ENCODE data around the gene PACS2. TPM values are rescaled to one million over a fixed set of nuclear protein-coding genes. Genes with fewer than 3 reads are reported as not detected.

Gene PACS2
- total RNA-seq, 1 experiment from 2014 or later, result 100 TPM

- Mint-ChIP-seq H3K36me3 (no peaks in the 10 kb centered on the region), H3K4me3 (no peak overlapping the region)
- CTCF ChIA-PET, result no interaction called here
Measured at GRCh38 chr14:105272623-105273022, 41.9 kb upstream of the PACS2 start.

GRCh38 chr14:105273062-105273461 is 41.5 kb upstream of the PACS2 start:
- Mint-ChIP-seq H3K9me3 (no peaks in the 10 kb centered on the region), H3K4me1 (peaks cover 3% of the 10 kb centered on the region; the same call in 1 of the 2 replicates), H3K27me3 (ENCODE audit: low read depth) (no peaks in the 10 kb centered on the region), H3K36me3 (no peaks in the 10 kb centered on the region), H3K4me3 (no peak overlapping the region), H3K27ac (no peak overlapping the region)
- no peak for TF ChIP-seq ZNF263 (CRISPR knock-in tag; IDR thresholded peaks at IDR 0.05; ENCODE audit: low read depth)
- TF ChIP-seq PREB (CRISPR knock-in tag; IDR thresholded peaks at IDR 0.05; ENCODE audit: borderline replicate concordance), result no peak
- TF ChIP-seq, protein P1, sequence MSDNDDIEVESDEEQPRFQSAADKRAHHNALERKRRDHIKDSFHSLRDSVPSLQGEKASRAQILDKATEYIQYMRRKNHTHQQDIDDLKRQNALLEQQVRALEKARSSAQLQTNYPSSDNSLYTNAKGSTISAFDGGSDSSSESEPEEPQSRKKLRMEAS (CRISPR knock-in tag; IDR thresholded peaks at IDR 0.05), result no peak
- no peak for TF ChIP-seq ZNF416 (CRISPR knock-in tag; IDR thresholded peaks at IDR 0.05)
- no peak for TF ChIP-seq ZNF219 (CRISPR knock-in tag; IDR thresholded peaks at IDR 0.05; ENCODE audit: borderline replicate concordance)
- no peak for TF ChIP-seq SOX15 (CRISPR knock-in tag; IDR thresholded peaks at IDR 0.05)
- no peak for TF ChIP-seq ZBTB43 (CRISPR knock-in tag; IDR thresholded peaks at IDR 0.05)
- TF ChIP-seq FOXK1 (CRISPR knock-in tag; IDR thresholded peaks at IDR 0.05), result no peak
- TF ChIP-seq AR (CRISPR knock-in tag; IDR thresholded peaks at IDR 0.05), result no peak
- no peak for TF ChIP-seq ZNF138 (CRISPR knock-in tag; conservative IDR thresholded peaks at IDR 0.05)
- TF ChIP-seq CREB1 (CRISPR knock-in tag; IDR thresholded peaks at IDR 0.05), result no peak
- TF ChIP-seq MLX (CRISPR knock-in tag; IDR thresholded peaks at IDR 0.05), result no peak
- no peak for TF ChIP-seq PRRX2 (CRISPR knock-in tag; IDR thresholded peaks at IDR 0.05)
- TF ChIP-seq, protein P2, sequence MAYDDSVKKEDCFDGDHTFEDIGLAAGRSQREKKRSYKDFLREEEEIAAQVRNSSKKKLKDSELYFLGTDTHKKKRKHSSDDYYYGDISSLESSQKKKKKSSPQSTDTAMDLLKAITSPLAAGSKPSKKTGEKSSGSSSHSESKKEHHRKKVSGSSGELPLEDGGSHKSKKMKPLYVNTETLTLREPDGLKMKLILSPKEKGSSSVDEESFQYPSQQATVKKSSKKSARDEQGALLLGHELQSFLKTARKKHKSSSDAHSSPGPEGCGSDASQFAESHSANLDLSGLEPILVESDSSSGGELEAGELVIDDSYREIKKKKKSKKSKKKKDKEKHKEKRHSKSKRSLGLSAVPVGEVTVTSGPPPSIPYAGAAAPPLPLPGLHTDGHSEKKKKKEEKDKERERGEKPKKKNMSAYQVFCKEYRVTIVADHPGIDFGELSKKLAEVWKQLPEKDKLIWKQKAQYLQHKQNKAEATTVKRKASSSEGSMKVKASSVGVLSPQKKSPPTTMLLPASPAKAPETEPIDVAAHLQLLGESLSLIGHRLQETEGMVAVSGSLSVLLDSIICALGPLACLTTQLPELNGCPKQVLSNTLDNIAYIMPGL (CRISPR knock-in tag; IDR thresholded peaks at IDR 0.05), result no peak
- TF ChIP-seq, protein P3, sequence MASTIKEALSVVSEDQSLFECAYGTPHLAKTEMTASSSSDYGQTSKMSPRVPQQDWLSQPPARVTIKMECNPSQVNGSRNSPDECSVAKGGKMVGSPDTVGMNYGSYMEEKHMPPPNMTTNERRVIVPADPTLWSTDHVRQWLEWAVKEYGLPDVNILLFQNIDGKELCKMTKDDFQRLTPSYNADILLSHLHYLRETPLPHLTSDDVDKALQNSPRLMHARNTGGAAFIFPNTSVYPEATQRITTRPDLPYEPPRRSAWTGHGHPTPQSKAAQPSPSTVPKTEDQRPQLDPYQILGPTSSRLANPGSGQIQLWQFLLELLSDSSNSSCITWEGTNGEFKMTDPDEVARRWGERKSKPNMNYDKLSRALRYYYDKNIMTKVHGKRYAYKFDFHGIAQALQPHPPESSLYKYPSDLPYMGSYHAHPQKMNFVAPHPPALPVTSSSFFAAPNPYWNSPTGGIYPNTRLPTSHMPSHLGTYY (CRISPR knock-in tag; IDR thresholded peaks at IDR 0.05), result no peak
- no peak for TF ChIP-seq ZNF423 (CRISPR knock-in tag; IDR thresholded peaks at IDR 0.05)
- no peak for DNase-seq (ENCODE audit: low spot score)
- ChIA-PET CTCF (no interaction called here), POLR2A (no interaction called here)
- ATAC-seq, result 0 out of 2 replicates have a peak, but pooled peaks have one; percentile 18

More at GRCh38 chr14:105272623-105273022, 41.9 kb upstream of the PACS2 start:
- H3K4me1 Mint-ChIP-seq, result peaks cover 3% of the 10 kb centered on the region; the same call in 1 of the 2 replicates
- no peak for TF ChIP-seq ELF4 (CRISPR knock-in tag; IDR thresholded peaks at IDR 0.05; ENCODE audit: low read depth)
- TF ChIP-seq, protein P4, sequence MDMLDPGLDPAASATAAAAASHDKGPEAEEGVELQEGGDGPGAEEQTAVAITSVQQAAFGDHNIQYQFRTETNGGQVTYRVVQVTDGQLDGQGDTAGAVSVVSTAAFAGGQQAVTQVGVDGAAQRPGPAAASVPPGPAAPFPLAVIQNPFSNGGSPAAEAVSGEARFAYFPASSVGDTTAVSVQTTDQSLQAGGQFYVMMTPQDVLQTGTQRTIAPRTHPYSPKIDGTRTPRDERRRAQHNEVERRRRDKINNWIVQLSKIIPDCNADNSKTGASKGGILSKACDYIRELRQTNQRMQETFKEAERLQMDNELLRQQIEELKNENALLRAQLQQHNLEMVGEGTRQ (CRISPR knock-in tag; IDR thresholded peaks at IDR 0.05), result 0 out of 2 replicates have a peak, but pooled peaks have one; percentile 25
- ATAC-seq, result peak; percentile 34; the same call in 1 of the 2 replicates
- H3K27ac Mint-ChIP-seq, result no peak overlapping the region
- POLR2A ChIA-PET, result no interaction called here
- no peak for DNase-seq (ENCODE audit: low spot score)
- H3K9me3 Mint-ChIP-seq, result no peaks in the 10 kb centered on the region
- no peaks in the 10 kb centered on the region for H3K27me3 Mint-ChIP-seq (ENCODE audit: low read depth)
